HepG2 (cell line): ENCODE data around the gene GPR15LG.

Experiments used
- ARNTL ChIP-seq: sonication (generic); formaldehyde crosslinking; IDR thresholded peaks from 2 replicates; pipeline ENCODE4 v1.4.0; 2020; ENCODE audit warnings: mild to moderate bottlenecking, missing genetic modification reagents
- CC2D1A ChIP-seq: sonication (generic); formaldehyde crosslinking; IDR thresholded peaks from 2 replicates; pipeline ENCODE4 v1.8.1; 2023; ENCODE audit warnings: mild to moderate bottlenecking, missing genetic modification reagents
- FOXK1 ChIP-seq: sonication (generic); formaldehyde crosslinking; IDR thresholded peaks from 2 replicates; pipeline ENCODE4 v1.4.0; 2020; ENCODE audit warnings: low read depth, missing genetic modification reagents, borderline replicate concordance
- NR2F2 ChIP-seq: IDR thresholded peaks from 2 replicates; pipeline ENCODE4 v1.6.1; 2012; ENCODE audit warnings: low read depth, inconsistent platforms, borderline replicate concordance
- ZFP36 ChIP-seq: fragments of 150-350 bp; IDR thresholded peaks from 2 replicates; pipeline ENCODE4 v1.6.1; 2018; ENCODE audit warnings: borderline replicate concordance, low read length, low read depth; ENCODE audit not compliant: partially characterized antibody
- ZFP62 ChIP-seq: sonication (generic); formaldehyde crosslinking; IDR thresholded peaks from 2 replicates; pipeline ENCODE4 v1.4.0; 2020; ENCODE audit warnings: missing genetic modification reagents
- TF ChIP-seq, protein P1 (sequence below): fragments of 450-650 bp; IDR thresholded peaks from 2 replicates; pipeline ENCODE4 v1.6.1; 2016
- TF ChIP-seq, protein P2 (sequence below): sonication (generic); formaldehyde crosslinking; IDR thresholded peaks from 2 replicates; pipeline ENCODE4 v1.4.0; 2020; ENCODE audit warnings: mild to moderate bottlenecking, missing genetic modification reagents, borderline replicate concordance
- TF ChIP-seq, protein P3 (sequence below): sonication (generic); formaldehyde crosslinking; IDR thresholded peaks from 2 replicates; pipeline ENCODE4 v1.8.1; 2023; ENCODE audit warnings: missing genetic modification reagents, inconsistent platforms, borderline replicate concordance
- TF ChIP-seq, protein P4 (sequence below): sonication (generic); formaldehyde crosslinking; IDR thresholded peaks from 2 replicates; pipeline ENCODE4 v1.4.0; 2020; ENCODE audit warnings: missing genetic modification reagents
- TF ChIP-seq, protein P5 (sequence below): sonication (generic); formaldehyde crosslinking; IDR thresholded peaks from 2 replicates; pipeline ENCODE4 v1.5.0; 2020; ENCODE audit warnings: mild to moderate bottlenecking, missing genetic modification reagents, moderate library complexity

DNA sequence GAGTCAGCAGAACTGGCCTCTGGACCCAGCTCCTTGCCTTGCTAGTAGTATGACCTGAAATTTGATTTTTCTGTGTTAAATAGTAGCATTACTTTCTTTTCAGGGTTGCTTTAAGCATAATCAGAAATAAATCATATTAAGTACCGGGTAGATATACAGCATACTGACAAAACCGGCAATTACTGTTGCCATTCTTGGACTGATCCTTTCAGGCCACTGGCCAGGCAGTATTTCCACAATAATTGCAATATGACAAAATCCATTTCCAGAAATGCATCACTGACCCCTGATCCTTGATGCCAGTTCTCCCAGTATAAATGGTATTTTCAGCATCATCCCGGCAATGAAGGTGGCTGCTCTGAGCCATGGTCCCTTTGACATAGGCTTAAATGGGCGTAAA lies 60.9 kb downstream of the GPR15LG start:
- TF ChIP-seq, protein P1, sequence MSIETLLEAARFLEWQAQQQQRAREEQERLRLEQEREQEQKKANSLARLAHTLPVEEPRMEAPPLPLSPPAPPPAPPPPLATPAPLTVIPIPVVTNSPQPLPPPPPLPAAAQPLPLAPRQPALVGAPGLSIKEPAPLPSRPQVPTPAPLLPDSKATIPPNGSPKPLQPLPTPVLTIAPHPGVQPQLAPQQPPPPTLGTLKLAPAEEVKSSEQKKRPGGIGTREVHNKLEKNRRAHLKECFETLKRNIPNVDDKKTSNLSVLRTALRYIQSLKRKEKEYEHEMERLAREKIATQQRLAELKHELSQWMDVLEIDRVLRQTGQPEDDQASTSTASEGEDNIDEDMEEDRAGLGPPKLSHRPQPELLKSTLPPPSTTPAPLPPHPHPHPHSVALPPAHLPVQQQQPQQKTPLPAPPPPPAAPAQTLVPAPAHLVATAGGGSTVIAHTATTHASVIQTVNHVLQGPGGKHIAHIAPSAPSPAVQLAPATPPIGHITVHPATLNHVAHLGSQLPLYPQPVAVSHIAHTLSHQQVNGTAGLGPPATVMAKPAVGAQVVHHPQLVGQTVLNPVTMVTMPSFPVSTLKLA: no peak
- no peak for TF ChIP-seq ARNTL (CRISPR knock-in tag)
- TF ChIP-seq, protein P2, sequence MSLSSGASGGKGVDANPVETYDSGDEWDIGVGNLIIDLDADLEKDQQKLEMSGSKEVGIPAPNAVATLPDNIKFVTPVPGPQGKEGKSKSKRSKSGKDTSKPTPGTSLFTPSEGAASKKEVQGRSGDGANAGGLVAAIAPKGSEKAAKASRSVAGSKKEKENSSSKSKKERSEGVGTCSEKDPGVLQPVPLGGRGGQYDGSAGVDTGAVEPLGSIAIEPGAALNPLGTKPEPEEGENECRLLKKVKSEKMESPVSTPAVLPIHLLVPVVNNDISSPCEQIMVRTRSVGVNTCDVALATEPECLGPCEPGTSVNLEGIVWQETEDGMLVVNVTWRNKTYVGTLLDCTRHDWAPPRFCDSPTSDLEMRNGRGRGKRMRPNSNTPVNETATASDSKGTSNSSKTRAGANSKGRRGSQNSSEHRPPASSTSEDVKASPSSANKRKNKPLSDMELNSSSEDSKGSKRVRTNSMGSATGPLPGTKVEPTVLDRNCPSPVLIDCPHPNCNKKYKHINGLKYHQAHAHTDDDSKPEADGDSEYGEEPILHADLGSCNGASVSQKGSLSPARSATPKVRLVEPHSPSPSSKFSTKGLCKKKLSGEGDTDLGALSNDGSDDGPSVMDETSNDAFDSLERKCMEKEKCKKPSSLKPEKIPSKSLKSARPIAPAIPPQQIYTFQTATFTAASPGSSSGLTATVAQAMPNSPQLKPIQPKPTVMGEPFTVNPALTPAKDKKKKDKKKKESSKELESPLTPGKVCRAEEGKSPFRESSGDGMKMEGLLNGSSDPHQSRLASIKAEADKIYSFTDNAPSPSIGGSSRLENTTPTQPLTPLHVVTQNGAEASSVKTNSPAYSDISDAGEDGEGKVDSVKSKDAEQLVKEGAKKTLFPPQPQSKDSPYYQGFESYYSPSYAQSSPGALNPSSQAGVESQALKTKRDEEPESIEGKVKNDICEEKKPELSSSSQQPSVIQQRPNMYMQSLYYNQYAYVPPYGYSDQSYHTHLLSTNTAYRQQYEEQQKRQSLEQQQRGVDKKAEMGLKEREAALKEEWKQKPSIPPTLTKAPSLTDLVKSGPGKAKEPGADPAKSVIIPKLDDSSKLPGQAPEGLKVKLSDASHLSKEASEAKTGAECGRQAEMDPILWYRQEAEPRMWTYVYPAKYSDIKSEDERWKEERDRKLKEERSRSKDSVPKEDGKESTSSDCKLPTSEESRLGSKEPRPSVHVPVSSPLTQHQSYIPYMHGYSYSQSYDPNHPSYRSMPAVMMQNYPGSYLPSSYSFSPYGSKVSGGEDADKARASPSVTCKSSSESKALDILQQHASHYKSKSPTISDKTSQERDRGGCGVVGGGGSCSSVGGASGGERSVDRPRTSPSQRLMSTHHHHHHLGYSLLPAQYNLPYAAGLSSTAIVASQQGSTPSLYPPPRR (CRISPR knock-in tag): no peak
- TF ChIP-seq, protein P3, sequence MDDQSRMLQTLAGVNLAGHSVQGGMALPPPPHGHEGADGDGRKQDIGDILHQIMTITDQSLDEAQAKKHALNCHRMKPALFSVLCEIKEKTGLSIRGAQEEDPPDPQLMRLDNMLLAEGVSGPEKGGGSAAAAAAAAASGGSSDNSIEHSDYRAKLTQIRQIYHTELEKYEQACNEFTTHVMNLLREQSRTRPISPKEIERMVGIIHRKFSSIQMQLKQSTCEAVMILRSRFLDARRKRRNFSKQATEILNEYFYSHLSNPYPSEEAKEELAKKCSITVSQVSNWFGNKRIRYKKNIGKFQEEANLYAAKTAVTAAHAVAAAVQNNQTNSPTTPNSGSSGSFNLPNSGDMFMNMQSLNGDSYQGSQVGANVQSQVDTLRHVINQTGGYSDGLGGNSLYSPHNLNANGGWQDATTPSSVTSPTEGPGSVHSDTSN (CRISPR knock-in tag): no peak
- TF ChIP-seq, protein P4, sequence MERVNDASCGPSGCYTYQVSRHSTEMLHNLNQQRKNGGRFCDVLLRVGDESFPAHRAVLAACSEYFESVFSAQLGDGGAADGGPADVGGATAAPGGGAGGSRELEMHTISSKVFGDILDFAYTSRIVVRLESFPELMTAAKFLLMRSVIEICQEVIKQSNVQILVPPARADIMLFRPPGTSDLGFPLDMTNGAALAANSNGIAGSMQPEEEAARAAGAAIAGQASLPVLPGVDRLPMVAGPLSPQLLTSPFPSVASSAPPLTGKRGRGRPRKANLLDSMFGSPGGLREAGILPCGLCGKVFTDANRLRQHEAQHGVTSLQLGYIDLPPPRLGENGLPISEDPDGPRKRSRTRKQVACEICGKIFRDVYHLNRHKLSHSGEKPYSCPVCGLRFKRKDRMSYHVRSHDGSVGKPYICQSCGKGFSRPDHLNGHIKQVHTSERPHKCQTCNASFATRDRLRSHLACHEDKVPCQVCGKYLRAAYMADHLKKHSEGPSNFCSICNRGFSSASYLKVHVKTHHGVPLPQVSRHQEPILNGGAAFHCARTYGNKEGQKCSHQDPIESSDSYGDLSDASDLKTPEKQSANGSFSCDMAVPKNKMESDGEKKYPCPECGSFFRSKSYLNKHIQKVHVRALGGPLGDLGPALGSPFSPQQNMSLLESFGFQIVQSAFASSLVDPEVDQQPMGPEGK (CRISPR knock-in tag): no peak
- no peak for TF ChIP-seq ZFP36
- no peak for TF ChIP-seq CC2D1A (CRISPR knock-in tag)
- TF ChIP-seq FOXK1 (CRISPR knock-in tag): no peak
- no peak for TF ChIP-seq ZFP62 (CRISPR knock-in tag)
- no peak for TF ChIP-seq NR2F2
- TF ChIP-seq, protein P5, sequence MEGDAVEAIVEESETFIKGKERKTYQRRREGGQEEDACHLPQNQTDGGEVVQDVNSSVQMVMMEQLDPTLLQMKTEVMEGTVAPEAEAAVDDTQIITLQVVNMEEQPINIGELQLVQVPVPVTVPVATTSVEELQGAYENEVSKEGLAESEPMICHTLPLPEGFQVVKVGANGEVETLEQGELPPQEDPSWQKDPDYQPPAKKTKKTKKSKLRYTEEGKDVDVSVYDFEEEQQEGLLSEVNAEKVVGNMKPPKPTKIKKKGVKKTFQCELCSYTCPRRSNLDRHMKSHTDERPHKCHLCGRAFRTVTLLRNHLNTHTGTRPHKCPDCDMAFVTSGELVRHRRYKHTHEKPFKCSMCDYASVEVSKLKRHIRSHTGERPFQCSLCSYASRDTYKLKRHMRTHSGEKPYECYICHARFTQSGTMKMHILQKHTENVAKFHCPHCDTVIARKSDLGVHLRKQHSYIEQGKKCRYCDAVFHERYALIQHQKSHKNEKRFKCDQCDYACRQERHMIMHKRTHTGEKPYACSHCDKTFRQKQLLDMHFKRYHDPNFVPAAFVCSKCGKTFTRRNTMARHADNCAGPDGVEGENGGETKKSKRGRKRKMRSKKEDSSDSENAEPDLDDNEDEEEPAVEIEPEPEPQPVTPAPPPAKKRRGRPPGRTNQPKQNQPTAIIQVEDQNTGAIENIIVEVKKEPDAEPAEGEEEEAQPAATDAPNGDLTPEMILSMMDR (CRISPR knock-in tag): no peak
